SK-N-MC (cell line): ENCODE results near the gene PTOV1.

Experiments used
- EZH2 ChIP-seq: fragments of 200-600 bp; sonication (generic); IDR thresholded peaks from one replicate; pipeline ENCODE4 v1.6.1; 2017; ENCODE audit warnings: antibody characterized with exemption
- FOXP2 ChIP-seq: optimal IDR thresholded peaks from 2 replicates; pipeline ENCODE3; 2011; ENCODE audit warnings: mild to moderate bottlenecking, moderate library complexity; ENCODE audit not compliant: insufficient read depth; ENCODE audit errors: extremely low read length, control extremely low read depth
- POLR2AphosphoS5 ChIP-seq: IDR thresholded peaks from 2 replicates; pipeline ENCODE4 v1.6.1; 2012; ENCODE audit warnings: mild to moderate bottlenecking, low read depth, low read length, borderline replicate concordance

DNA sequence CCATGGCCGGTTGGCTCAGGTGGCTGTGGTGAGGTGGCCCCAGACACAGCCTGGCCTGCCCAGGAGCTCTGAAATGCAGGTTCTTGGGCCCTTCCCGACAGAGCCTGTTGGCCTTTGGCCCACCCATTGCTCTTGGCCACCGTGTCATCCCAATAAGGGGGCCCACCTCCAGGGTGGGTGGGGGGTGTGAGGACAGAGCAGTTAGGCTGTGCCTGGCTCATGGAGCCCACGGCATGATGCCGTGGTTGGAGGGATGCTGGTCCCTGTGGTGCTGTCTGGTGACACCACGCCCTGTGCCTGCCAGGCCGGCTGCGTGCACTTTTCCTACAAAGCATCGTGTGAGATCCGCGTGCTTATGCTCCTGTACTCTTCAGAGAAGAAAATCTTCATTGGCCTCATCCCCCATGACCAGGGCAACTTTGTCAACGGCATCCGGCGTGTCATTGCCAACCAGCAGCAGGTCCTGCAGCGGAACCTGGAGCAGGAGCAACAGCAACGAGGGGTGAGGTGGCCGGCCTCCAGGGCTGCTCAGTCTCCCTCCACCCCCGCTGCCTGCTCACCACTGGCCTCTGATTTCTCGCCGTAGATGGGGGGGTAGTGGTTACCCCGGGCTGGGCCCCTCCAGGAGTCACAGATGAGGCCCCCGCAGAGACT lies 8.8 kb downstream of the PTOV1 start:
- TF ChIP-seq POLR2AphosphoS5 (no peak; the same call in none of the 2 replicates), EZH2 (no peak), FOXP2 (no peak)
